Keratinocyte (primary cell): ENCODE measurements around the gene WDR46. TPM values are rescaled to one million over a fixed set of nuclear protein-coding genes. Genes with fewer than 3 reads are reported as not detected.

ENCODE experiments used
- DNase-seq: peaks from one replicate; pipeline ENCODE4 v3.0.0-alpha.2; 2011; ENCODE audit warnings: low read depth, missing footprints, low spot score
- FAIRE-seq: peaks from 2 replicates; lab custom pipeline; 2011; peaks lifted over from hg19 to GRCh38; lab: Jason Lieb, UNC
- H2AFZ ChIP-seq: 2 replicates; pipeline ENCODE4 v1.6.0; 2012; ENCODE audit warnings: low read length, control low read depth, inconsistent platforms; ENCODE audit not compliant: control insufficient read depth
- H3K27ac ChIP-seq: 2 replicates; pipeline ENCODE4 v1.5.1; 2011; ENCODE audit warnings: low read length; ENCODE audit not compliant: control insufficient read depth, insufficient read depth
- H3K27me3 ChIP-seq: 3 replicates; pipeline ENCODE4 v1.6.0; 2011; ENCODE audit warnings: low read length; ENCODE audit not compliant: control insufficient read depth, insufficient read depth; ENCODE audit errors: extremely low read depth
- H3K36me3 ChIP-seq, 2 experiments: 2 replicates in 1 of 2; 3 replicates in 1 of 2; pipeline ENCODE4 v1.5.1; 2011; ENCODE audit warnings: low read length in 2 of 2, mild to moderate bottlenecking in 1 of 2; ENCODE audit not compliant: control insufficient read depth in 2 of 2, insufficient read depth in 2 of 2; ENCODE audit errors: extremely low read depth in 1 of 2
- H3K4me1 ChIP-seq: 3 replicates; pipeline ENCODE4 v1.5.1; 2011; ENCODE audit warnings: low read length; ENCODE audit not compliant: control insufficient read depth, insufficient read depth; ENCODE audit errors: extremely low read depth
- H3K4me2 ChIP-seq: 3 replicates; pipeline ENCODE4 v1.6.0; 2011; ENCODE audit warnings: low read depth, low read length; ENCODE audit not compliant: control insufficient read depth, insufficient read depth; ENCODE audit errors: extremely low read depth
- H3K4me3 ChIP-seq, 3 experiments: fragments of 200-600 bp in 1 of 3; sonication (generic) in 1 of 3; 2 replicates in 2 of 3; 3 replicates in 1 of 3; pipeline ENCODE4 v1.5.1; 2011 to 2016; ENCODE audit warnings: low read length in 3 of 3, mild to moderate bottlenecking in 3 of 3, control low read depth in 2 of 3, inconsistent platforms in 1 of 3, low read depth in 1 of 3, mixed read lengths in 1 of 3, mixed run types in 1 of 3, moderate library complexity in 1 of 3; ENCODE audit not compliant: control insufficient read depth in 2 of 3, insufficient read depth in 2 of 3; ENCODE audit errors: extremely low read depth in 1 of 3
- H3K79me2 ChIP-seq: 2 replicates; pipeline ENCODE4 v1.6.0; 2012; ENCODE audit warnings: low read length; ENCODE audit not compliant: control insufficient read depth, insufficient read depth
- H3K9ac ChIP-seq: 3 replicates; pipeline ENCODE4 v1.6.0; 2011; ENCODE audit warnings: low read length; ENCODE audit not compliant: control insufficient read depth, insufficient read depth; ENCODE audit errors: extremely low read depth
- H3K9me1 ChIP-seq: 3 replicates; pipeline ENCODE4 v1.6.0; 2011; ENCODE audit warnings: low read length; ENCODE audit not compliant: control insufficient read depth, insufficient read depth; ENCODE audit errors: extremely low read depth
- H3K9me3 ChIP-seq: 2 replicates; pipeline ENCODE4 v1.5.1; 2012; ENCODE audit warnings: low read depth, low read length; ENCODE audit not compliant: control insufficient read depth
- H4K20me1 ChIP-seq: 3 replicates; pipeline ENCODE4 v1.6.0; 2011; ENCODE audit warnings: low read length; ENCODE audit not compliant: control insufficient read depth, insufficient read depth; ENCODE audit errors: extremely low read depth
- EZH2 ChIP-seq: IDR thresholded peaks from one replicate; pipeline ENCODE4 v1.6.1; 2012; ENCODE audit warnings: inconsistent platforms, mild to moderate bottlenecking, low read length, moderate library complexity
- dilution Hi-C: fragments of 300-500 bp; cut with MboI; formaldehyde crosslinking; loops from one replicate; pipeline ENCODE4 v1.7.0; 2020; ENCODE audit warnings: low sequenced_read_pairs; ENCODE audit not compliant: extremely low pct_ligation_motif_present
- polyA plus RNA-seq, 5 experiments: library from polyadenylated mRNA; depleted of rRNA in 3 of 5; stranded (reverse) in 3 of 5; stranded (forward) in 1 of 5; unstranded in 1 of 5; fragments of >200 nt; gene quantifications; 1 replicate in 1 of 5; 2 replicates in 3 of 5; 3 replicates in 1 of 5; pipeline versions ENCODE4 v1.2.1 to v1.2.3, GENCODE V29; 2011 to 2012; ENCODE audit warnings: missing spikeins in 2 of 5, low read depth in 1 of 5, low replicate concordance in 1 of 5
- TF ChIP-seq, protein P1 (sequence below), 3 experiments: IDR thresholded peaks in 1 of 3; conservative IDR thresholded peaks in 1 of 3; optimal IDR thresholded peaks in 1 of 3; 2 replicates in 2 of 3; 3 replicates in 1 of 3; pipeline versions ENCODE3 to v1.5.1; 2011; ENCODE audit warnings: low read length in 3 of 3, mild to moderate bottlenecking in 3 of 3, moderate library complexity in 2 of 3, control low read depth in 1 of 3, inconsistent platforms in 1 of 3; ENCODE audit not compliant: insufficient read depth in 2 of 3; ENCODE audit errors: extremely low read depth in 1 of 3

Gene WDR46
- polyA plus RNA-seq, 1 donor (not counting 4 experiments of a cell fraction or from before 2014, with no cell fraction given) = 43.0 TPM

DNA sequence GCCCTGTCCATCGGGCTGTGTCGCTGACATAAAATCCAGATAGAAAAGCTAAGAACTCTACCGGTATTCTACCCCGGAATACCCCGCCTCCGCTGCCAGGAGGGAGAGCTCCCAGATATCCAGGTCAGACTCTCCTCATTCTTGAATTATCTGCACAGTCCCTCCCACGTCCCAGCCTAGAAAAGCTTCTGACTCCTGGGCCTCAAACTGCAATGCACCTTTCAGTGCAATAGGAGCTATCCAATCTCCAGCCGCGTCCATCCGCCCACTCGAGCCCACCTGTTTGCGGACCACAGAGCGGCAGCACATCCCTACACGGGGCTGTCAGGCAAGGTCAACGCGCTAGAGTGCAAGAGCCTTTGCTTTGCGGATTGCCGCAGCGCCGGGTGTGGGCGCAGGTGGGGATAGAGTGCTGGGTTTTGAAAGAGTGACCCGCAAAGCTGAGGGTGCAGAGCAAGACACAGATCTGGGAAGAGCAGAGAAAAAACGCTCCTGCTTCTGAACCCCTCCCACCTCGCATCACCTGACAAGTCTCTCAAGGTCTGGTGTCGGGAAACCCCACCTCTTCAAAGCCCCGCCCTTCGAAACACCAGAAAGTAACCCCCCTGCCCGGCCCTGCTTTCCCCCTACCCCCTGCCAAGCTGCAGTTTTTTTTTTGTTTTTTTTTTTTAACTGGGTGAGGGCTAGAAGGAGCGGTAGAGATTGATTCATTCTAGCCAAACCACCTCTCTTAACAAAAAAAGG is 23.5 kb upstream of the WDR46 start:
- Histone ChIP-seq H3K79me2 (peaks cover 52% of the 10 kb centered on the region), H3K9me3 (no peaks in the 10 kb centered on the region), H3K9ac (peak overlapping the region; percentile 99), H2AFZ (no peak overlapping the region), H3K4me3 (peak overlapping the region; percentile 69 to 95 (median 95)), H3K36me3 (peaks cover 5 to 8% of the 10 kb centered on the region in 2 experiments), H3K4me2 (peak overlapping the region; percentile 76), H3K4me1 (peaks cover 14% of the 10 kb centered on the region), H4K20me1 (no peaks in the 10 kb centered on the region), H3K27ac (peak overlapping the region; percentile 96), H3K9me1 (no peaks in the 10 kb centered on the region), H3K27me3 (no peaks in the 10 kb centered on the region)
- dilution Hi-C loops = no loop called here
- FAIRE-seq = peak; percentile 52
- no peak for DNase-seq
- TF ChIP-seq, protein P1, sequence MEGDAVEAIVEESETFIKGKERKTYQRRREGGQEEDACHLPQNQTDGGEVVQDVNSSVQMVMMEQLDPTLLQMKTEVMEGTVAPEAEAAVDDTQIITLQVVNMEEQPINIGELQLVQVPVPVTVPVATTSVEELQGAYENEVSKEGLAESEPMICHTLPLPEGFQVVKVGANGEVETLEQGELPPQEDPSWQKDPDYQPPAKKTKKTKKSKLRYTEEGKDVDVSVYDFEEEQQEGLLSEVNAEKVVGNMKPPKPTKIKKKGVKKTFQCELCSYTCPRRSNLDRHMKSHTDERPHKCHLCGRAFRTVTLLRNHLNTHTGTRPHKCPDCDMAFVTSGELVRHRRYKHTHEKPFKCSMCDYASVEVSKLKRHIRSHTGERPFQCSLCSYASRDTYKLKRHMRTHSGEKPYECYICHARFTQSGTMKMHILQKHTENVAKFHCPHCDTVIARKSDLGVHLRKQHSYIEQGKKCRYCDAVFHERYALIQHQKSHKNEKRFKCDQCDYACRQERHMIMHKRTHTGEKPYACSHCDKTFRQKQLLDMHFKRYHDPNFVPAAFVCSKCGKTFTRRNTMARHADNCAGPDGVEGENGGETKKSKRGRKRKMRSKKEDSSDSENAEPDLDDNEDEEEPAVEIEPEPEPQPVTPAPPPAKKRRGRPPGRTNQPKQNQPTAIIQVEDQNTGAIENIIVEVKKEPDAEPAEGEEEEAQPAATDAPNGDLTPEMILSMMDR (optimal IDR thresholded peaks at IDR 0.05 in 1 of 3, IDR thresholded peaks at IDR 0.05 in 1 of 3, conservative IDR thresholded peaks at IDR 0.05 in 1 of 3; ENCODE audit: extremely low read depth in 1 of 3, insufficient read depth in 2 of 3, low read length in 3 of 3) = no peak
- no peak for TF ChIP-seq EZH2

DNA sequence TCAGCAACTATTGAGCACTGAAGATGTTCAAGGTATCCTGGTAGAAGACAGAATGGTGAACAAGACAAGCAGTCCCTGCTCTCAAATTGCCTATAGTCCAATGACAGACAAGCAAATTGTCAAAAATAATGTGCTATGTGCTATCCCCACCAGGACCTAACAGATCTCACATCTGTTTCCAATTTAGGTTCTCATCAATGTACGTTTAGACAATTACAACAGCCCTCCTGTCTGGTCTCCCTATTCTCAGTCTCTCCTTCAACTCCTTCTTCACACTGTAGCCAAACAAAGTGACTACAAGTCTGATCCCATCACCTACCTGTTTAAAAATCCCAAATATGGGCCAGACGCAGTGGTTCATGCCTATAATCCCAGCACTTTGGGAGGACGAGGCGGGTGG is 17.3 kb upstream of the WDR46 start:
- Histone ChIP-seq H3K27me3 (no peaks in the 10 kb centered on the region), H4K20me1 (no peaks in the 10 kb centered on the region), H3K36me3 (peaks cover 25% of the 10 kb centered on the region in 2 experiments), H3K79me2 (peaks cover 50% of the 10 kb centered on the region), H3K9ac (no peak overlapping the region), H3K4me2 (no peak overlapping the region), H3K4me1 (no peaks in the 10 kb centered on the region), H3K27ac (no peak overlapping the region), H3K9me3 (no peaks in the 10 kb centered on the region), H3K4me3 (no peak overlapping the region), H3K9me1 (no peaks in the 10 kb centered on the region), H2AFZ (no peak overlapping the region)
- FAIRE-seq = no peak
- no peak for TF ChIP-seq EZH2
- dilution Hi-C loops = no loop called here
- no peak for DNase-seq
